OCI-LY1 (cell line): ENCODE results near the gene FFAR1.

Experiments used
- EZH2 ChIP-seq: fragments of 200-600 bp; sonication (generic), shearing (Covaris generic); IDR thresholded peaks from 2 replicates; pipeline ENCODE4 v1.8.0; 2017; ENCODE audit warnings: borderline replicate concordance, mixed run types, mild to moderate bottlenecking, antibody characterized with exemption, low read length, moderate library complexity, mixed read lengths
- TF ChIP-seq, protein P1 (sequence below): fragments of 200-600 bp; sonication (generic), shearing (Covaris generic); IDR thresholded peaks from 2 replicates; pipeline ENCODE4 v1.5.1; 2017; ENCODE audit warnings: mild to moderate bottlenecking, antibody characterized with exemption, low read length, moderate library complexity, mixed read lengths

DNA sequence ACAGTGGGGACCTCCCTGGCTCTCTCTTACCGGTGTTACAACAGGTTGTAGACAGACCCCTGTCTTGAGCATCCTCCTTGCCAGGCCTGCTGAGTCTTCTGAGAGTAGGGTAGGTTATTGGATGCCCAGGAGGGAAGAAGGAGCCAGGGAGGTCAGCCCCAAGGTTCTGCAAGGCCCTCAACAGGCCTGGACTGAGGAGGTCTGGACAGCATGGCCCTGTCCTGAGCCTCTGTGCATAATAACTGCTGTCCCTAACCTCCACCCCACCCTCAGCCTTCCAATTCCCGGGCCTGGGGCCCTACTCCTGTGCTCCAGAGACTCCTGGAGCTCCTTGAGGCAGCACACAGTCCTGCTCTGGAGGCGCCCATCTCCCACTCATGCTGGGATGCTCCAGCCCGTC is 18.4 kb upstream of the FFAR1 start:
- TF ChIP-seq, protein P1, sequence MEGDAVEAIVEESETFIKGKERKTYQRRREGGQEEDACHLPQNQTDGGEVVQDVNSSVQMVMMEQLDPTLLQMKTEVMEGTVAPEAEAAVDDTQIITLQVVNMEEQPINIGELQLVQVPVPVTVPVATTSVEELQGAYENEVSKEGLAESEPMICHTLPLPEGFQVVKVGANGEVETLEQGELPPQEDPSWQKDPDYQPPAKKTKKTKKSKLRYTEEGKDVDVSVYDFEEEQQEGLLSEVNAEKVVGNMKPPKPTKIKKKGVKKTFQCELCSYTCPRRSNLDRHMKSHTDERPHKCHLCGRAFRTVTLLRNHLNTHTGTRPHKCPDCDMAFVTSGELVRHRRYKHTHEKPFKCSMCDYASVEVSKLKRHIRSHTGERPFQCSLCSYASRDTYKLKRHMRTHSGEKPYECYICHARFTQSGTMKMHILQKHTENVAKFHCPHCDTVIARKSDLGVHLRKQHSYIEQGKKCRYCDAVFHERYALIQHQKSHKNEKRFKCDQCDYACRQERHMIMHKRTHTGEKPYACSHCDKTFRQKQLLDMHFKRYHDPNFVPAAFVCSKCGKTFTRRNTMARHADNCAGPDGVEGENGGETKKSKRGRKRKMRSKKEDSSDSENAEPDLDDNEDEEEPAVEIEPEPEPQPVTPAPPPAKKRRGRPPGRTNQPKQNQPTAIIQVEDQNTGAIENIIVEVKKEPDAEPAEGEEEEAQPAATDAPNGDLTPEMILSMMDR: no peak
- TF ChIP-seq EZH2: no peak
